Measurements from ENCODE around the gene COMMD8. TPM values are rescaled to one million over a fixed set of nuclear protein-coding genes. Genes with fewer than 3 reads are reported as not detected.

COMMD8 gene
- total RNA-seq, 1 experiment from 2014 or later, result 83.0 TPM

DNA sequence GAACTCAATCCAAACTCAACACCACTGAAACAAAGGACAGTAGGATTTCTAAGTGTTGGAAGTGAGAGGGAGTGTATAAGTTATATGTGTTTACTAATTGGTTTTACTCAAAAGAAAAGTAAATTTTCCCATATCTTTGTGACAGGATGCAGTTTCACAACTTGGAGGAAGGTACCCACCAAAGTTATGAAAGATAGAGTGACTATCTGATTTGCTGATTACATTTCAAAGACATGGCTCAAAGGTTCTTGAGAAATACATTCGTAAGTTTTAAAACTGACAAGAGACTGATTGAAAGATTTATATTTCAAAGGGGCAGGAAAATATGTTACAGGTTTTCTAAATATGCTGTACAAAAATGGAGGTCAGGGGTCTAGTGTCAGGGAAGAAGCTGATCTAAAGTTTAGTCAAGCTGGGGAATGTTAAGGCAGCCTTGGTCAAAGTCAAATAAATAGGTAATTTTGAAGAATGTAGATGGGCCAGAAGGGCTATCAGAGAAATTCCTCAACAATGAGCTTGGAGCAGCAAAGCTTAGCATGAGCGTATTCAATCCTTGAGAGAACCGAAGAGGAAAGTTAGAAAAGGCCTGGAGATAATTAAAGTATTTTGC lies 9.7 kb upstream of the COMMD8 start:
- no peak for DNase-seq (ENCODE audit: low spot score)

GRCh38 chr4:47471591-47471990 lies 8.1 kb upstream of the COMMD8 start:
- DNase-seq (ENCODE audit: low spot score), result no peak

DNA sequence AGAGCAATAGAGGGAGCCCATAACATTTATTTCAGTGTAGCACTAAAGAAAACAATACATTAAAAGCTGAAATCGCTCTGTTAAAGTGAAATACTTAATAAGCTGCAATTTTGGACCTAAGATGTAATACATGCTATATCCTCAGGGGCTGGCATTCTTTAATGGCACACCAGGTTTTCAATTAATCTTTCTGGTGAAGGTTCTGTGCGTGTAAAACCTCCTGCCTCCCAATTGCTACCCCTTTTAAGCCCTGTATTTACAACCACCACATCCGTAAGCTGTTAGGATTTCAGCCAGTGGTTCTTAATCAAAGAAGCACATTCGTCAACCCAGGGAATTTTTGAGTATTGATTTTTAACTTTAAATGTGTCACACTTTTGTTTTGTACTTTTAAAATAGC lies 7.6 kb upstream of the COMMD8 start:
- DNase-seq (ENCODE audit: low spot score), result no peak

GRCh38 chr4:47469951-47470350 lies 6.4 kb upstream of the COMMD8 start:
- DNase-seq (ENCODE audit: low spot score), result no peak

- peak; percentile 10 for DNase-seq (ENCODE audit: low spot score)
Observed at GRCh38 chr4:47468706-47469365, 5.3 kb upstream of the COMMD8 start.

DNA sequence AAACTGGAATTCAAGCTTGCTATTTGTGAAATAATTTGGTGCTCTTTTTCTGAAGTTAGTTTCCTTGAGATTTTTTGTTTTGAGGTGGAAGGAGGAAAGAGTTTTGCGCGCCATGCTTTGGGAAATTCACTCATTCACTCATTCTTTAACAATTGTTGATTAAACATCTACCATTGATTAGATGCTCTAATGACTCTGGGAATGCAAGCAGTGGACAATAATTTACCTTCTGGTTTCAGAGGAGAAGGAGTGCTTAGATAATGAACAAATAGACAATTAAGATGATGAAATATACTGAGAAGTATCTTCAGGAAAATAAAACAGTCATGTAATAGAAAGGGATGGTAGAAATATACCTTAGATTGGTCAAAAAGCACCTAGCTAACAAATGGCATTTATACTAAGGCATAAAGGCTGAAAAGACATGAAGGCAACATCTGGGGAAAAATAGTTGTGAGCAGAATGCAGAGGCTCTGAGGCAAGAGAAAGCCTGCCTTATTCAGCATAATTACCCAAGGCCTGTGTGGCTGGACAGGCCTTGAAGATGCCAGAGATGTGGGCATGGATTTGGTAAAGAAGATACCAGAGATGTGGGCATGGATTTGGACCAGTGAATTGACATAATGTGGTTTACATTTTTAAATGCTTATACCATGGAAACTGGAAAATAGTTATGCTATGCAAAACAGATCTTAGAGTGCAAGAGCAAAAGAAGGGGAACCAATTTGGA lies 2.7 kb upstream of the COMMD8 start:
- DNase-seq (ENCODE audit: low spot score), result no peak

DNA sequence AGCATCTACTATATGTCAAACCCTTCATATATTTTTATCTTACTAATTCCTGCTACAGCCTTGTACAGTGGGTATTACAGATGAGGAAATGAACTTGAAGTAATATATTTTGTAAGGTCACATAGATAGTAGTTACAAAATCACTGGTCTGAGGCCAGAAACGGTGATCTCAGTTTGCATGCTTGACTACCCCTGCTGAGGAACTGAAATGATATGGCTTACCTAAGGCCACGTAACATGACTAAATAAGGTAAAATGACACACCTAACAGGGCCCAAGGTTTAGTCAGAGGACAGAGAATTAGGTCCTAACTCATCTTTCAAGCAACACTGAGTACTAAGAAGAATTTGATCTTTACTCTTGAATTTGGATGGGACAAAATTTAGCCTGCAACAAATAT lies 1.5 kb upstream of the COMMD8 start:
- no peak for DNase-seq (ENCODE audit: low spot score)

GRCh38 chr4:47462799-47463234 lies 685 bp downstream of the COMMD8 start:
- DNase-seq (ENCODE audit: low spot score), result no peak

GRCh38 chr4:47451657-47452056 lies 11.8 kb downstream of the COMMD8 start:
- DNase-seq (ENCODE audit: low spot score), result no peak

- no peak for DNase-seq (ENCODE audit: low spot score)
Observed at GRCh38 chr4:47444031-47444430, 19.5 kb downstream of the COMMD8 start.

GRCh38 chr4:47442980-47443379 lies 20.5 kb downstream of the COMMD8 start:
- no peak for DNase-seq (ENCODE audit: low spot score)

- DNase-seq (ENCODE audit: low spot score), result no peak
Observed at GRCh38 chr4:47434931-47435330, 28.6 kb downstream of the COMMD8 start.

DNA sequence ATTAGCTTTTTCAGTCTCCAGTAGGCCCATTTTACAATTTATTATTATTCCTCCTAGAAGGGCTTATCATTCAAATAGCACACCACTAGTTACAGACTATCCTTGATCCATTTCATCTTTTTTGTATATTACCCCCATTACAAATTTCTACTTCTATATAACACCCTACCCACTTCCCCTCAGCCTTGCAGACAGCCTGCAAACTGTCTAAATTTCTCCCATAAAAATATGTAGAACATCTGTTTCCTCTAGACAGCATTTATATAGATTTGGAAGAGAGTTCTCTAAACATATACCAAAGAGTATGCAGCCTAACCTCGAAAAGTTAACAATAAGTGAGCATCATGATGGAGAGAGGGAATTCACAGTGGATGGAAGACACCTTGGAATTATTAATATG lies 30.8 kb downstream of the COMMD8 start:
- DNase-seq (ENCODE audit: low spot score), result no peak

DNA sequence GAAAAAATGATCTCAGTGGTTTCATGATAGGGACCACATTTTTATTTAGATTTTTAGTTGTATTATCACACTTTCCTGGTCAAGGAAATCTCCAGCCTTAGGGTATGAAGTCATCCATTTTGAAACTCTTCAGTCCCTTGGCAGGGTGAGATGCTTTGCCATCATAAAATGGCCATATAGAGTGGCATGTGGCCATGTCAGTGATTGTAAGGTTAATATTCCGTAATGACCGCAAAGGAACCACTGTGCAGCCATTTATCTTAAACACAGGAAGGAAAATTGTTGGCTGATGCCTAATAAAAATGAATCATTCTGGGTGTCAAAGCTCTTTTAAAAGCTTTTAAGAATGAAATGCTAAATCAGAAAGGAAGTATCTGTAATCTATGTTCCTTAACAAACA lies 35.6 kb downstream of the COMMD8 start:
- peak; percentile 64 for DNase-seq (ENCODE audit: low spot score)

GRCh38 chr4:47425628-47426027 lies 37.9 kb downstream of the COMMD8 start:
- no peak for DNase-seq (ENCODE audit: low spot score)

DNA sequence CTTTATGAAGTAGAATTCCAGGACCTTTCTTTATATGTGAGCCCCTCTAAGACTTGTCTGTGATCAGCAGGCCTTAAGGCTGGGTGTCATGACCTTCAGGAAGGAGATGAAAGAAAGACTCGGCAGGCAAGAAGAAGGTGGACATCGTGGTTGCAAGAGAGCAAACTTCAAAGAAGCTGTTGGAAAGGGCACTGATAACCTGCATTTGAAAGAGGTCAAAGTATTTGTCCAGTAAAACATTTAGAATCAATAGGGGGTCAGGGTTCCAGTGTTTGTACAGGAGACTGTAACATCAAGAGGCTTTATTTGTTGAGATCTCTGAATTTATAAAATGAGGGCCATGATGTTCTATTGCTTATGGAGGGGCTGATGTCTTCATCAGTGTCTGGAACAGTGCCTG lies 44.2 kb downstream of the COMMD8 start:
- DNase-seq (ENCODE audit: low spot score), result no peak

- DNase-seq (ENCODE audit: low spot score), result no peak
Observed at GRCh38 chr4:47418147-47418546, 45.4 kb downstream of the COMMD8 start.

DNA sequence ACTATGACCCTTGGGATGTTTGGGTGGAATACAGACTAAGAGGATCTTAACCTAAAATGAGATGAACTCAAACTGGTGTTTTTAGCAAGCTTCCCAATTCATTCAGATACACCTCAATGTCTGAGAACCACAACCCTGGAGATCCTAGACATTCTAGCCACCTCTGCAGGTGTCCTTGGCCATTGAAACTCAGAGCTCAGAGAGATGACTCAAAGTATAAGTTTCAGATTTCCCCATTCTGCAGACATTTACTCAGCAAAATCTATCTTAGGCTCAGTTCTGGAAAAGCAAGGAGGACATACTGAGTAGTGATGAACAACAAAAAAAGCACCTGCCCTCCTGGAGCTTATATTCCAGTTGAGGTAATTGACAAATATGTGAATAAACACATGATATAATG lies 47.8 kb downstream of the COMMD8 start:
- no peak for DNase-seq (ENCODE audit: low spot score)

DNA sequence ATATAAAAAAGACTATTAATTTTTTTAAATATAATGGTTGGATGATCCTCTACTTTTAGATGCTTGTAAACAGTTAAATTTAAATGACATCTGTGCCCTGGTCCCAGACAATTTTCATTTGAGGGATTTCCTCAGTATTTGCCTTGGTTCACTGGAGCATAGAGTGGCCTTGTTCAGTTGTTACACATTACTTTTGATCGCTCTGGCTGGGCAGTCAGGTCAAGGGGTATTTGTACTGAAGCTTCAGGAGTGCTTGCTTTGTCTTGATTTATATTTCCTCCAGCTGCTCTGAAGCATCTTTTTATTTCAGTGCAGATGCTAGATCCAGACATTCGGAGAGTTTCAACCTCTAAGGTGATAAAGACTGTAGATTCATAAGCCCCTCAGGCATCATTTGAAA lies 50.0 kb downstream of the COMMD8 start:
- DNase-seq (ENCODE audit: low spot score), result no peak

DNA sequence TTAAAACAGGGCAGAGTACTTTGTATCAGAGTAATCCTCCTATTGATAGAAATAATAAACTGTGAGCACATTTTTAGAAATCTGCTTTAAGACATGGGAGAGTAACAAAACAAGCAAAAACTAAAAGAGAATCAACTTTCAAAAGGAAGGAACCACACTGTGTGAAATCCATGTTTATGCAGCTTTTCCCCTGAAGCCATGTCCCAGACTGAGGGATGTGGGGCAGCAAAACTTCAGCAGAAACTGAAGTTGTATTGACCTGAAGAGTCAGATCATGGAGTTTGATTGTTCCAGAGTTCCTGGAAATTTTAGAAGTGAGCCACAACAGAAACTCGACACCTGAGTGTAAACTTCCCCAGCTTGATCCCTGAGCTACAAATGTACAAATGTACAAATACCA lies 53.2 kb downstream of the COMMD8 start:
- no peak for DNase-seq (ENCODE audit: low spot score)

- DNase-seq (ENCODE audit: low spot score), result no peak
Observed at GRCh38 chr4:47406408-47406807, 57.1 kb downstream of the COMMD8 start.
